NCI-H2171 (cell line): ENCODE results near the gene OR4K5.
"Not testable (repeated sequence)": the region's sequence is repeated elsewhere in the genome, so short reads cannot be mapped to it uniquely, and the experiment has no call there.

Source experiments
- DNase-seq: peaks from one replicate; lab custom pipeline; 2025; lab: John Stamatoyannopoulos, UW

The OR4K5 gene

GRCh38 chr14:19920021-19920657 lies at the start of gene OR4K5:
Gene OR4K5, plus strand, starts transcription at chr14:19920607. Its CDS starts 0 bp downstream, at chr14:19920607.
- no peak for DNase-seq

DNA sequence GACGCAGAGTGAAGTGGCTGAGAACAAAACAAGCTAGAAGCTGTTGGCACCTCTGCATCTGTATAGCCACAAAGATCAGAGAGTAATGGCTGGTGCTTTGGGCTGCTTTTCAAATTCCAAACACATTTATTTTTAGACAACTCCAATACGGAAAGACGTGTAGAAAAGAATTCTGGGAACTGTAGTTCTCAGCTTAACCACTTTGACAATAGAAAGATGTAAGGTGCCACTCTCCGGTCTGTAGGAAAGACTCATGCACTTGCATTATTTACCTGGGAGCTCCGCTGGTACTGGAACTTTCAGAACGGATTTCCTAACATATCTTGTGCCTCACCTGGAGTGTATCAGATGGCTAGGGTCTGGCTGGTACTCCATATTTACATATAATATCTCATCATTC lies 47.2 kb upstream of the OR4K5 start:
- DNase-seq, result peak; percentile 12

GRCh38 chr14:19874842-19875241 lies 45.6 kb upstream of the OR4K5 start, which contains the start of gene OR4K2:
Gene OR4K2, plus strand, starts transcription at chr14:19875142. Its CDS starts 1,126 bp downstream, at chr14:19876268.
- no peak for DNase-seq

- DNase-seq, result peak; percentile 49
Observed at GRCh38 chr14:19878029-19878642, 42.3 kb upstream of the OR4K5 start.

DNA sequence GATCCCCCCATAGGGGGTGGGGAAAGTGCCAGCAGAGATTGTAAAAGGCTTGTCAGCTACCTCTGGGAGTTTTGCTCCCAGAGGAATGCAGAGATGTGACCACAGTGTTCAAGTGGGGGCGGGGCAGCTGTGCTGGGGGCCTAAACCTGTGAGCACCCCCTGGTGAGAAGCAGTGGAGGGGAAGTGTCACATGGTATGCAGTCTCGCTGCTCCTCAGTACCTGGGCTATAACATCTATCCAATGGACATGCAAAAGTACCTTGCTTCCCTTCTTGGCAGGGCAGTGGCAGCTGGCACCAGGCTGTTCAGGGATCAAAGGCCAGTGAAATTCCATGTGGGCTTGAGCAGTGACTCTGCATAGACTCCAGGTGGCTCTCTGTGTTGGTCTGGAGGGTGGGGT lies 25.1 kb upstream of the OR4K5 start:
- no peak for DNase-seq

DNA sequence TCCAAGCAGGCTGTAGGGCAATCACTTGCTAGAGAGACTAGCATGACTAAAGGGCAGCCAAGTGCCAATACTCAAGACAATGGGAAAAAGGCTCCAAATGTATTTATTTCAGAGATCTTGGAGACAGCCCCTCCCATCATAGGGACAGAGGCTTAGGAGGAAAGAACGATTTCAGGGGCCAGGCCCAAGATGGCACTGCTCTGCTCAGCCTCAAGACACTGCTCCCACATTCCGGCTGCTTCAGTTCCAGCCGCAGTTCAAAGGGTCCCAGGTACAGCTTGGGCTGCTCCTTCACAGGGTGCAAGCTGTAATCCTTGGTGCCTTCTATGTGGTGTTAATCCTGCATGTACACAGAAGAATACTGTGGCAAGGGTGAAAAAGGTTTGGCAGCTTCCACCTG lies 19.4 kb upstream of the OR4K5 start:
- DNase-seq, result no peak

DNA sequence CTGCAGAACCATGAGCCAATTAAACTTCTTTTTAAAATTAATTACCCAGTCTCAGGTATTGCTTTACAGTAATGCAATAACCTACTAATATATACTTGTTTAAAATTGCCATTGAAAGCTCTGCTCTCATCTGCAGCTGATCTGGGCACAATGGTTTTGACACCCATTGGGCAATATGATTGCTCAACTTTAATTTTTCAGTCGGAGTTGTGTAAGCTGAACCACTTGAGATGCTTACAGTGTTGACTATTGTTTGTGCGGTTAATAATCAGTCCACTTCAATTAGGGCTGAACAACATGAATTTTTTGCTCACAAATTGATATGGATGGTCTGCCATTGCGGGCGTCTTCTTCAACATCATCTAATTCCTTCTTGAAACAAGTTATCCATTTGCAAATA lies 18.0 kb upstream of the OR4K5 start:
- DNase-seq, result no peak

- no peak for DNase-seq
Observed at GRCh38 chr14:19906665-19907064, 13.7 kb upstream of the OR4K5 start.

GRCh38 chr14:19911114-19911513 lies 9.3 kb upstream of the OR4K5 start:
- DNase-seq, result no peak

DNA sequence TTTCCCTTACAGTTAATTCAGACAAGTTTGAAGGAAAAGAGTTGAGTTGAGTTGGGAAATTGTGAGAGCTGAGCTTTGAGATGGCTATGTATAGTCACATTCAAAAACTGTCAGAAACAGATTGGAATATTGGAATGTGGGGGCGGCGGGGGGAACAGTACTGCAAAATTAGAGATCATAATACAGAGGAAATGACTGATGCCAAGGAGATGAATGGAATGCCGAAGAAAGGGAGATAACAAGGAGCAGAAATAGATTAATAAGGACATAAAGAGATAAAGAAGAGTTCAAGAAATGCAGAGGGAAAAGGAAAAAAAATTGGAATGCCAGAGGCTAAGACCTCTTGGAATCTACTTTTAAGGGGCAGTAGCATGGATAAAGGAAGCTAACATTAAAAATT lies 3.2 kb upstream of the OR4K5 start:
- no peak for DNase-seq

DNA sequence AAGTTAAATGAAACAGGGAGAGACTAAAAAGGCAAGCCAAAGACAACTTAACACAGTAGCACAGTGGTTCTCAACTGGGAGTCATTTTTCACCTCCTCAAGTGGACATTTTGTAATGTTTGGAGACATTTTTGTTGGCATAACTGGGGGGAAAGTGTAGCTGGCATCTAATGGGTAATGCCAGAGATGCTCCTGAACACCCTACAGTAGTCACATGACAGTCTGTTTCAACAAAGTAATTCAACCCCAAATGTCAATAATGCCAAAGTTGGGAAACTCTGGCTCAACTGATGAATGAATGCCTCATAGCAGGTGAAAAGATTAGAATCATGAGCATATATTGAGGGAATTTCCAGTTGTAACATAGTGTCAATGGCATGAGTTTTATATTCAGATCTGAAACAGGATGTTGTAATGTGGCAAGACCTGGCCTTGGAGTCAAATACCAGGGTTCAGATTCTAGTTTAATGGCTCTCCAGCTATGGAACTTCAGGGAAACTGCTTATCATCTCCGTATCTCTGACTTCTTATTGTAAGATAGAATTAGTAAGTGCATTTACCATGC lies 2.4 kb upstream of the OR4K5 start:
- no peak for DNase-seq

DNA sequence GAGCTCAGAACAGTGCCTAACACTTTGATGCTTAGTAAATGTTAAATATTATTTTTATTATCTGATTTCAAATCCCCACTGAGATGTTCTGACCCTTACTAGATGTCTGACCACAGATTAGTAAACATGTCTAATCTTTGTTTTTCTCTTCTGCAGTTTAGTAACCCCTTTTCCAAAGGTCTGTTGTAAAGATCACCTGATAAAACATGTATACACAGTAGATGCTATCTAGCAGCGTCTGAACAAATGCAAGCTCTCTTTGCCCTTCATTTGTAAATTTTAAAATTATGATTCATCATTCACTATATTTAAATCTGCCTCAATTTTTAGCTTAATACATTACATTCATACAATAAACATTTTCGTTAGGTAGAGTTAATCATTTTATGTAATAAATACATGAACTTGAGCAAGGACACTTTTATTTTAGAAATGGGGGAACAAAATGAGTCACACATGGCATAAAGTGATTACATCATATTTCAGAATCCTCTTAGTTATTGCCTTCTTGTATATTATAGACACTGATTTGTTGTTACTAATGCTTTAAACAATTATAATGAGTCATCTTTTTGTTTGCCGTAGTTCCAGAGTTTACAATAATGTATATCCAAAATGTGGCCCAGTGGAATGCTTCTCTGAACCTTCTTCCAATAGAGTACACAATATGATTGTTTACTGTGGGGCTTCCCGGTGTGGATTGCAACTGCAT lies 1.7 kb upstream of the OR4K5 start:
- no peak for DNase-seq

- DNase-seq, result no peak
Observed at GRCh38 chr14:19930617-19931016, 10.2 kb downstream of the OR4K5 start, which contains the start of gene OR4K1. Gene OR4K1, plus strand, starts transcription at chr14:19930917. Its CDS starts 4,750 bp downstream, at chr14:19935667.

DNA sequence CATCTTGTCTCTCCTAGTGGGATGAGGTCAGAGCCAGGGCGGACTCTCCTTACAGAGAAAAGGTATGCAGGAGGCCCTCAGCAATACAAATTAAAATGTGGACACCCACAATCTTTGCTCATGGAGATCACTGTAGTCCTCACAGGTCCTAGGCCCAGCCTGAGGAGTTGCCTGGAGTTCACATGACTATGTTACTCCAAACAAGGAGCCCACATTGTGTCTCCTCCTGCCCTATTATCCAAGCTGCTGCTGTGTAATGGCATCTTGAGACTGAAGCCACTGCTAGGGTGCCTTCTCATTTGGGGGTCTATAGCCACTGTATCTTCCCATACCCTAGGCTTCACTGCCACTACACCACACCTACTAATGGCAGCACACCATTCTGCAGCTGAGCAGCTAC lies 21.3 kb downstream of the OR4K5 start:
- DNase-seq, result no peak

- no peak for DNase-seq
Observed at GRCh38 chr14:19947413-19948090, 27.1 kb downstream of the OR4K5 start.

DNA sequence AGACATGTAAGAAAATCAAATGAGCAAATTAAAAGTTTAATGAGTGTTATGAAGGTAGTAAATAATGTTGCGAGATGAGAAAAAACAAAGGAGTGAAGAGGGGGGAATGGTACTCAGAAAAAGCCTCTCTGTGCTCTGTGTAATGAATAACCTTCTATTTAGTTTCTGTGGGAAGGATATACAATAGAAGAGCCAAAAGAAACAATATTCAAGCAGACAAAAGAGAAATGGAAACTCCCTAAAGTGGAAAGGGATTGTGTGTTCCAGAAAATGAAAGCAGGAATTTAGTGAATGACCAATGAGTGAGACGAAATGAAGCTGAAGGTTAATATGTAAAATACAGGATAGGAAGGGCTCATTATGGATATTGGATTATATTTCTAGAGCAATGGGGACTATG lies 28.8 kb downstream of the OR4K5 start:
- no peak for DNase-seq

- DNase-seq, result not testable (repeated sequence)
Observed at GRCh38 chr14:19969735-19970134, 49.3 kb downstream of the OR4K5 start.
